GM12875 (cell line): ENCODE measurements around the gene TLK2.

Source experiments
- H3K4me3 ChIP-seq: one replicate; pipeline ENCODE4 v1.5.1; 2011; ENCODE audit warnings: low read depth, low read length, control low read depth
- CTCF ChIP-seq: IDR thresholded peaks from 2 replicates; pipeline ENCODE4 v1.5.1; 2011; ENCODE audit warnings: low read depth, mild to moderate bottlenecking, control low read depth, inconsistent platforms, low read length, moderate library complexity, borderline replicate concordance; ENCODE audit not compliant: insufficient read depth

Gene TLK2

GRCh38 chr17:62657145-62657665, 178.6 kb downstream of the TLK2 start:
- no peak for TF ChIP-seq CTCF
- H3K4me3 ChIP-seq: no peak overlapping the region

GRCh38 chr17:62657690-62658089, 179.1 kb downstream of the TLK2 start:
- no peak for TF ChIP-seq CTCF
- no peak overlapping the region for H3K4me3 ChIP-seq

GRCh38 chr17:62658136-62658920, 179.7 kb downstream of the TLK2 start:
- H3K4me3 ChIP-seq: no peak overlapping the region
- no peak for TF ChIP-seq CTCF

GRCh38 chr17:62660629-62661118, 182.0 kb downstream of the TLK2 start:
- H3K4me3 ChIP-seq: no peak overlapping the region
- no peak for TF ChIP-seq CTCF

GRCh38 chr17:62661337-62661736, 182.7 kb downstream of the TLK2 start:
- H3K4me3 ChIP-seq: no peak overlapping the region
- TF ChIP-seq CTCF: no peak

- no peak for TF ChIP-seq CTCF
- no peak overlapping the region for H3K4me3 ChIP-seq
Measured at GRCh38 chr17:62662855-62663254, 184.2 kb downstream of the TLK2 start.
